Posterior vena cava (tissue), 2 donors: Measurements from ENCODE around the gene SERPINA9. TPM values are rescaled to one million over a fixed set of nuclear protein-coding genes. Genes with fewer than 3 reads are reported as not detected.
"Not testable (repeated sequence)": the region's sequence is repeated elsewhere in the genome, so short reads cannot be mapped to it uniquely, and the experiment has no call there.

Experiments
- DNase-seq: peaks from one replicate; pipeline ENCODE4 v3.0.0-alpha.2; 2020; ENCODE audit warnings: low spot score
- intact Hi-C, 2 donors: fragments of 100-400 bp; cut with DNase I; formaldehyde crosslinking; loops; one replicate each; pipeline versions ENCODE4 v1.14.1 to v1.14.2; 2022 to 2023
- total RNA-seq, 2 donors: library from RNA; stranded (reverse); fragmentation: NEBNext Ultra II Directional; extraction: Animal tissue kit (Norgen Biotek cat#: 25700); gene quantifications; one replicate each; pipeline ENCODE4 v1.2.1, GENCODE V29; 2021
- donor health status: DM: yes; HTN: yes; CAD: no.
- donor health status: DM: yes; HTN: yes; CAD: no.

The SERPINA9 gene
- total RNA-seq, 2 donors from 2014 or later = not detected

- intact Hi-C loops = no loop called here
- no peak for DNase-seq
Observed at GRCh38 chr14:94446126-94446525, 29.9 kb downstream of the SERPINA9 start.

- no peak for DNase-seq
- intact Hi-C loops = no loop called here
Observed at GRCh38 chr14:94445003-94445402, 31.0 kb downstream of the SERPINA9 start.

- intact Hi-C loops = no loop called here
- no peak for DNase-seq
Observed at GRCh38 chr14:94441531-94442205, 34.3 kb downstream of the SERPINA9 start.

GRCh38 chr14:94441130-94441529, 34.9 kb downstream of the SERPINA9 start:
- intact Hi-C loops = no loop called here
- no peak for DNase-seq

- DNase-seq = no peak
- intact Hi-C loops = no loop called here
Observed at GRCh38 chr14:94439453-94440057, 36.4 kb downstream of the SERPINA9 start.

GRCh38 chr14:94428610-94429009, 47.4 kb downstream of the SERPINA9 start:
- intact Hi-C loops = loop anchor here in 1 of 2 donors (10.0 kb wide), 1 partner anchor 246 kb away; no protein-coding TSS in a partner anchor

GRCh38 chr14:94427016-94427613, 48.9 kb downstream of the SERPINA9 start:
- intact Hi-C loops = loop anchor here in 1 of 2 donors (10.0 kb wide), 1 partner anchor 248 kb away; no protein-coding TSS in a partner anchor
- no peak for DNase-seq

More at GRCh38 chr14:94428610-94429009, 47.4 kb downstream of the SERPINA9 start:
- no peak for DNase-seq

- no peak for DNase-seq
- intact Hi-C loops = loop anchor here in 1 of 2 donors (10.0 kb wide), 1 partner anchor 248 kb away; no protein-coding TSS in a partner anchor
Observed at GRCh38 chr14:94426526-94426925, 49.5 kb downstream of the SERPINA9 start.

- intact Hi-C loops = loop anchor here in 1 of 2 donors (10.0 kb wide), 1 partner anchor 250 kb away; no protein-coding TSS in a partner anchor
- DNase-seq = no peak
Observed at GRCh38 chr14:94424371-94424770, 51.6 kb downstream of the SERPINA9 start.

- intact Hi-C loops = loop anchor here in 1 of 2 donors (10.0 kb wide), 1 partner anchor 251 kb away; no protein-coding TSS in a partner anchor
Observed at GRCh38 chr14:94423453-94424056, 52.4 kb downstream of the SERPINA9 start.

GRCh38 chr14:94421316-94421715, 54.7 kb downstream of the SERPINA9 start:
- intact Hi-C loops = loop anchor here in 1 of 2 donors (10.0 kb wide), 1 partner anchor 253 kb away; no protein-coding TSS in a partner anchor
- no peak for DNase-seq

More at GRCh38 chr14:94423453-94424056, 52.4 kb downstream of the SERPINA9 start:
- DNase-seq = peak; percentile 91

GRCh38 chr14:94417497-94418205, 58.3 kb downstream of the SERPINA9 start:
- intact Hi-C loops, DNase-seq: not testable (repeated sequence)

Other genes starting within 250 kb of the SERPINA9 start
- gene SERPINA10, start 182.9 kb downstream of the SERPINA9 start, total RNA-seq = not detected
- not detected for gene SERPINA6, start 152.9 kb downstream of the SERPINA9 start, total RNA-seq
- gene SERPINA2, start 109.5 kb downstream of the SERPINA9 start, total RNA-seq = not detected
- gene SERPINA1, start 87.6 kb downstream of the SERPINA9 start, total RNA-seq = 10 to 100 TPM; 10.3 to 34.5 TPM
- gene SERPINA11, start 23.4 kb downstream of the SERPINA9 start, total RNA-seq = not detected
- gene SERPINA12, start 33.3 kb upstream of the SERPINA9 start, total RNA-seq = not detected
- not detected for gene SERPINA4, start 85.2 kb upstream of the SERPINA9 start, total RNA-seq
- 10 to 100 TPM in 1 of 2 donors, 1 to 10 TPM in 1; 5.2 to 13.6 TPM for gene SERPINA5, start 105.2 kb upstream of the SERPINA9 start, total RNA-seq
- 100 to 1,000 TPM; 279 to 301 TPM for gene SERPINA3, start 136.2 kb upstream of the SERPINA9 start, total RNA-seq